H9 (cell line): ENCODE data around the gene FREM2. TPM values are rescaled to one million over a fixed set of nuclear protein-coding genes. Genes with fewer than 3 reads are reported as not detected.

Experiments used
- DNase-seq: peaks from one replicate; pipeline ENCODE4 v3.0.0-alpha.2; 2017
- H2AFZ ChIP-seq: one replicate; pipeline ENCODE4 v1.6.1; 2013; ENCODE audit warnings: mild to moderate bottlenecking, low read length, control low read depth, moderate library complexity
- H2AK5ac ChIP-seq: 2 replicates; pipeline ENCODE4 v1.6.1; 2013; ENCODE audit warnings: low read length, control low read depth, mixed read lengths; ENCODE audit not compliant: insufficient read length
- H2BK120ac ChIP-seq: one replicate; pipeline ENCODE4 v1.6.1; 2013; ENCODE audit warnings: low read depth, mild to moderate bottlenecking, low read length, control low read depth, inconsistent platforms; ENCODE audit not compliant: poor library complexity, severe bottlenecking
- H2BK12ac ChIP-seq: 2 replicates; pipeline ENCODE4 v1.6.1; 2013; ENCODE audit warnings: low read length, control low read depth, mixed read lengths, low read depth; ENCODE audit not compliant: insufficient read length
- H2BK15ac ChIP-seq: 2 replicates; pipeline ENCODE4 v1.6.1; 2013; ENCODE audit warnings: low read depth, low read length, control low read depth
- H2BK20ac ChIP-seq: one replicate; pipeline ENCODE4 v1.6.1; 2013; ENCODE audit warnings: low read depth, mild to moderate bottlenecking, low read length, control low read depth, inconsistent platforms; ENCODE audit not compliant: poor library complexity, severe bottlenecking
- H2BK5ac ChIP-seq: 2 replicates; pipeline ENCODE4 v1.6.1; 2013; ENCODE audit warnings: low read length, control low read depth, mixed read lengths; ENCODE audit not compliant: insufficient read length
- H3K14ac ChIP-seq: 2 replicates; pipeline ENCODE4 v1.6.1; 2013; ENCODE audit warnings: low read length, control low read depth; ENCODE audit not compliant: insufficient read depth
- H3K18ac ChIP-seq: 2 replicates; pipeline ENCODE4 v1.6.1; 2013; ENCODE audit warnings: low read depth, mild to moderate bottlenecking, mixed read lengths, low read length, control low read depth; ENCODE audit not compliant: insufficient read length
- H3K23ac ChIP-seq: 2 replicates; pipeline ENCODE4 v1.6.1; 2013; ENCODE audit warnings: low read length, control low read depth, mixed read lengths, low read depth; ENCODE audit not compliant: insufficient read length
- H3K23me2 ChIP-seq: 2 replicates; pipeline ENCODE4 v1.6.1; 2013; ENCODE audit warnings: low read depth, mild to moderate bottlenecking, mixed read lengths, low read length, control low read depth; ENCODE audit not compliant: insufficient read length, poor library complexity, severe bottlenecking
- H3K27ac ChIP-seq: 2 replicates; pipeline ENCODE4 v1.5.1; 2013; ENCODE audit warnings: low read length, control low read depth, mixed read lengths, low read depth; ENCODE audit not compliant: insufficient read length
- H3K27me3 ChIP-seq: 2 replicates; pipeline ENCODE4 v1.6.1; 2013; ENCODE audit warnings: low read length, control low read depth, inconsistent platforms; ENCODE audit not compliant: insufficient read depth
- H3K4ac ChIP-seq: 2 replicates; pipeline ENCODE4 v1.6.1; 2013; ENCODE audit warnings: low read depth, mild to moderate bottlenecking, control low read depth, inconsistent platforms, low read length, moderate library complexity
- H3K4me1 ChIP-seq: 2 replicates; pipeline ENCODE4 v1.6.1; 2013; ENCODE audit warnings: low read length, control low read depth, inconsistent platforms; ENCODE audit not compliant: insufficient read depth
- H3K4me2 ChIP-seq: 2 replicates; pipeline ENCODE4 v1.6.1; 2013; ENCODE audit warnings: low read length, control low read depth, mixed read lengths; ENCODE audit not compliant: insufficient read length, insufficient read depth
- H3K56ac ChIP-seq: 2 replicates; pipeline ENCODE4 v1.6.1; 2013; ENCODE audit warnings: low read depth, mild to moderate bottlenecking, mixed read lengths, low read length, control low read depth; ENCODE audit not compliant: insufficient read length
- H3K79me1 ChIP-seq: 2 replicates; pipeline ENCODE4 v1.6.1; 2013; ENCODE audit warnings: low read depth, mild to moderate bottlenecking, moderate library complexity, low read length, control low read depth, inconsistent platforms; ENCODE audit not compliant: insufficient read depth, poor library complexity, severe bottlenecking
- H3K79me2 ChIP-seq: 2 replicates; pipeline ENCODE4 v1.6.1; 2013; ENCODE audit warnings: low read length, control low read depth, inconsistent platforms; ENCODE audit not compliant: insufficient read depth
- H3K9ac ChIP-seq: 2 replicates; pipeline ENCODE4 v1.6.1; 2013; ENCODE audit warnings: low read length, control low read depth, mixed read lengths; ENCODE audit not compliant: insufficient read length; ENCODE audit errors: extremely low read depth
- H3K9me3 ChIP-seq: one replicate; pipeline ENCODE4 v1.6.1; 2013; ENCODE audit warnings: low read depth, low read length, inconsistent platforms; ENCODE audit not compliant: control insufficient read depth
- H3T11ph ChIP-seq: one replicate; pipeline ENCODE4 v1.6.1; 2013; ENCODE audit warnings: mild to moderate bottlenecking, low read length, control low read depth, inconsistent platforms
- H4K20me1 ChIP-seq: one replicate; pipeline ENCODE4 v1.6.1; 2013; ENCODE audit not compliant: control insufficient read depth, insufficient read length, insufficient read depth
- H4K5ac ChIP-seq: 2 replicates; pipeline ENCODE4 v1.6.1; 2013; ENCODE audit warnings: low read depth, mild to moderate bottlenecking, mixed read lengths, low read length, control low read depth; ENCODE audit not compliant: insufficient read length
- H4K8ac ChIP-seq: replicated peaks from 2 replicates; pipeline ENCODE4 v1.6.1; 2013; ENCODE audit warnings: low read length, control low read depth, mixed read lengths, low read depth; ENCODE audit not compliant: insufficient read length
- H4K91ac ChIP-seq: 2 replicates; pipeline ENCODE4 v1.6.1; 2013; ENCODE audit warnings: low read depth, mild to moderate bottlenecking, moderate library complexity, mixed read lengths, low read length, control low read depth; ENCODE audit not compliant: insufficient read length
- H3K27ac Mint-ChIP-seq, 3 experiments: 2 replicates in 2 of 3; 3 replicates in 1 of 3; pipeline ENCODE4 v1.8.0; 2020 to 2021; ENCODE audit warnings: mixed read lengths in 3 of 3, mild to moderate bottlenecking in 1 of 3, moderate library complexity in 1 of 3
- H3K27me3 Mint-ChIP-seq: 2 replicates; pipeline ENCODE4 v1.8.0; 2021; ENCODE audit warnings: low read depth, mild to moderate bottlenecking, moderate library complexity, mixed read lengths
- H3K36me3 Mint-ChIP-seq, 3 experiments: 2 replicates in 2 of 3; 3 replicates in 1 of 3; pipeline ENCODE4 v1.8.0; 2020 to 2021; ENCODE audit warnings: low read depth in 3 of 3, mixed read lengths in 3 of 3; ENCODE audit not compliant: insufficient read depth in 1 of 3
- H3K4me1 Mint-ChIP-seq, 2 experiments: 2 replicates each; pipeline ENCODE4 v1.8.0; 2020; ENCODE audit warnings: mixed read lengths in 2 of 2
- H3K4me3 Mint-ChIP-seq, 2 experiments: 2 replicates in 1 of 2; 3 replicates in 1 of 2; pipeline ENCODE4 v1.8.0; 2020 to 2021; ENCODE audit warnings: mild to moderate bottlenecking in 2 of 2, mixed read lengths in 2 of 2, moderate library complexity in 1 of 2
- H3K9me3 Mint-ChIP-seq, 2 experiments: 2 replicates in 1 of 2; 3 replicates in 1 of 2; pipeline ENCODE4 v1.8.0; 2020; ENCODE audit warnings: mild to moderate bottlenecking in 2 of 2, mixed read lengths in 2 of 2, moderate library complexity in 1 of 2
- CTCF ChIP-seq: fragments of 200-600 bp; sonication (generic); conservative IDR thresholded peaks from 3 replicates; pipeline ENCODE4 v1.8.0; 2021; ENCODE audit warnings: antibody characterized with exemption, mild to moderate bottlenecking
- WGBS: extraction: QIAGEN DNeasy Blood & Tissue Kit; methylation state at CpG from one replicate; pipeline ENCODE4 v1.1.7; 2013; ENCODE audit warnings: missing lambda C conversion rate, low lambda C conversion rate, mixed read lengths; ENCODE audit not compliant: insufficient read length; ENCODE audit errors: extremely low coverage; 5-methylcytosine and 5-hydroxymethylcytosine counted together
- total RNA-seq: library from RNA; stranded (reverse); gene quantifications from 2 replicates; pipeline ENCODE4 v1.2.1, GENCODE V29; 2021

FREM2 gene
- total RNA-seq, 1 experiment from 2014 or later = 16.0 TPM

GRCh38 chr13:38921081-38921480 lies 234.2 kb downstream of the FREM2 start:
- Histone ChIP-seq H2BK12ac (no peak overlapping the region), H3K23ac (no peak overlapping the region), H3K4me1 (no peaks in the 10 kb centered on the region), H3K79me2 (no peaks in the 10 kb centered on the region), H3K23me2 (no peaks in the 10 kb centered on the region), H3K9ac (no peak overlapping the region), H3K27me3 (no peaks in the 10 kb centered on the region), H2AK5ac (no peak overlapping the region), H3K4me2 (no peak overlapping the region), H3K27ac (no peak overlapping the region), H4K5ac (no peak overlapping the region), H2BK20ac (no peak overlapping the region), H2BK15ac (no peak overlapping the region), H4K20me1 (no peaks in the 10 kb centered on the region), H3K9me3 (no peaks in the 10 kb centered on the region), H3K79me1 (no peaks in the 10 kb centered on the region), H4K8ac (no peak overlapping the region), H4K91ac (no peak overlapping the region), H3K4ac (no peak overlapping the region), H3K18ac (no peak overlapping the region), H3K56ac (no peak overlapping the region), H2BK5ac (no peak overlapping the region), H2AFZ (no peak overlapping the region), H3T11ph (no peak overlapping the region), H3K14ac (no peak overlapping the region), H2BK120ac (no peak overlapping the region)
- no peak for DNase-seq
- Mint-ChIP-seq H3K4me1 (peaks cover 7 to 13% of the 10 kb centered on the region in 2 experiments), H3K27ac (no peak overlapping the region), H3K36me3 (peaks cover 0 to 5% (median 0%) of the 10 kb centered on the region in 3 experiments; a peak in 1 of 7 replicates), H3K4me3 (no peak overlapping the region), H3K27me3 (no peaks in the 10 kb centered on the region), H3K9me3 (0 out of 5 replicates have a peak, but pooled peaks cover 0 to 2% of the 10 kb centered on the region in 2 experiments)
- WGBS = no CpG with 5 or more reads among the region's 2 CpGs
- TF ChIP-seq CTCF = no peak
